ENCODE results near the gene ARMC3. TPM values are rescaled to one million over a fixed set of nuclear protein-coding genes. Genes with fewer than 3 reads are reported as not detected.

ARMC3 gene
- total RNA-seq, 4 donors from 2014 or later = not detected

- DNase-seq (ENCODE audit: low spot score in 2 of 2) = no peak
- TF ChIP-seq POLR2A (IDR thresholded peaks at IDR 0.05) (no peak), CTCF (IDR thresholded peaks at IDR 0.05) (no peak)
- intact Hi-C loops (cut with DNase I; ENCODE audit: low total_unique reads) = no loop called here
- 64 to 68% methylated on average over 7 of the region's 7 CpGs for WGBS, 2 donors
- H3K4me3 ChIP-seq (ENCODE audit: low read depth, poor library complexity, severe bottlenecking) = no peak overlapping the region
Measured at GRCh38 chr10:23055424-23056185, 127.8 kb downstream of the ARMC3 start.

- WGBS, 2 donors = 77 to 84% methylated on average over 3 of the region's 3 CpGs
- TF ChIP-seq CTCF (IDR thresholded peaks at IDR 0.05) = no peak
- TF ChIP-seq POLR2A (IDR thresholded peaks at IDR 0.05) = no peak
- no peak overlapping the region for H3K4me3 ChIP-seq (ENCODE audit: low read depth, poor library complexity, severe bottlenecking)
- intact Hi-C loops (cut with DNase I; ENCODE audit: low total_unique reads) = no loop called here
- no peak for DNase-seq (ENCODE audit: low spot score in 2 of 2)
Measured at GRCh38 chr10:23056186-23056579, 128.3 kb downstream of the ARMC3 start.

- TF ChIP-seq POLR2A (IDR thresholded peaks at IDR 0.05) (no peak), CTCF (IDR thresholded peaks at IDR 0.05) (no peak)
- 35 to 36% methylated on average over 3 of the region's 3 CpGs for WGBS, 2 donors
- DNase-seq (ENCODE audit: low spot score in 2 of 2) = no peak
Measured at GRCh38 chr10:23058366-23058765, 130.5 kb downstream of the ARMC3 start.

GRCh38 chr10:23060918-23061317, 133.1 kb downstream of the ARMC3 start:
- 47 to 66% methylated on average over 2 of the region's 2 CpGs for WGBS, 2 donors
- TF ChIP-seq POLR2A (IDR thresholded peaks at IDR 0.05) (no peak), CTCF (IDR thresholded peaks at IDR 0.05) (no peak)
- H3K4me3 ChIP-seq (ENCODE audit: low read depth, poor library complexity, severe bottlenecking) = no peak overlapping the region
- intact Hi-C loops (cut with DNase I; ENCODE audit: low total_unique reads) = no loop called here
- no peak for DNase-seq (ENCODE audit: low spot score in 2 of 2)

More at GRCh38 chr10:23058366-23058765, 130.5 kb downstream of the ARMC3 start:
- no peak overlapping the region for H3K4me3 ChIP-seq (ENCODE audit: low read depth, poor library complexity, severe bottlenecking)
- intact Hi-C loops (cut with DNase I; ENCODE audit: low total_unique reads) = no loop called here

GRCh38 chr10:23063045-23063972, 135.5 kb downstream of the ARMC3 start:
- TF ChIP-seq POLR2A (IDR thresholded peaks at IDR 0.05) (no peak), CTCF (IDR thresholded peaks at IDR 0.05) (no peak)
- intact Hi-C loops (cut with DNase I; ENCODE audit: low total_unique reads) = no loop called here
- DNase-seq (ENCODE audit: low spot score in 2 of 2) = no peak
- WGBS, 2 donors = 61 to 62% methylated on average over 20 of the region's 20 CpGs
- H3K4me3 ChIP-seq (ENCODE audit: low read depth, poor library complexity, severe bottlenecking) = no peak overlapping the region

Data from lower leg skin (tissue), 4 donors.